ENCODE results near the gene SULT2B1. TPM values are rescaled to one million over a fixed set of nuclear protein-coding genes. Genes with fewer than 3 reads are reported as not detected.

SULT2B1 gene
- total and polyA plus RNA-seq, 5 experiments from 2014 or later: 0.18 TPM; not detected in 4

DNA sequence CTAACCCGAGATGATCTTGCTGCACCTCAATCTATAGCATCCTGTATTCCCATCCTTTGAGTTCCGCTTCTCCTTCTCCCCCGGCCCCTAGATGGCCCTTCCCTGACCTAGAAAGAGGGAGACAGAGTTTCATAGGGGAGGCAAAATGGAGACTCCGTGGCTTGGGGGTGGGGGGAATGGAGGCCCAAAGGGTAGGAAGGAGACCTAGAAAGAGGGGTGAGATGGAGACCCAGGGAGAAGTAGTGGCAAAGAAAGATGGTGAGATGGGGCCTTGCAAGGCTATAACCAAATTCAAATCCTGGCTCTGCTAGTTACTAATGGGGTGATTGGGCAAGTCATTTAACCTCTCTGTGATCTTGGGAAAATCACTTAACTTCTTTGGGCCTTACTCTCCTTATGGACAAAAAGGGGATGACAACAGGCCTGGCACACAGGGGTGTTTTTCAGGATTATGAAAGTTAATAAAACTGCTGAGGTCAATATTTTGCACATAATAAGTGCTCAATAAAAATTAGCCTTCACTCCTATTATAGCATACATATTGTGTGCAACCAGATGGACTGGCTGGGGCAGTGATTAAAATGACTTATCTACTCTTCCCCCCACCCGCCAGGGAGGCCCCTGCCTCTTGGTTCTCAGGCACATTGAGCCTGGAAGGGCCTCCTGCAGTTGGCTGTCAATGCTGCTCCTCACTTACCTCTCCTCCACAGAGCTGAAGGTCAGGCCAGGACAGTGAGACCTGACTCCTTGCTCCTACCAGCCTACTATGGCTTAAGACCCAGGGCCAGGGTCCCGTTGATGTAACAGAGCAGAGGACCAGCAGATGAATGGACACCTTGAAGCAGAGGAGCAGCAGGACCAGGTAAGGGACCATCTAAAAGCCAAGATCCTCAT lies 68.0 kb downstream of the SULT2B1 start:
- no peak for DNase-seq
- POLR2A ChIA-PET: interaction anchor here (0.6 to 5.4 kb wide), 27 partner anchors 9 to 875 kb away, joined by 3 to 70 read pairs (median 6); partner anchors contain the start of genes CA11, DBP, GYS1 and KDELR1
- no peaks in the 10 kb centered on the region for H3K9me3 Mint-ChIP-seq
- H3K4me3 Mint-ChIP-seq: peak overlapping the region; percentile 94 to 99 (median 96)
- H3K27me3 Mint-ChIP-seq: no peaks in the 10 kb centered on the region
- H3K27ac Mint-ChIP-seq: peak overlapping the region; percentile 94 to 99 (median 98)
- ATAC-seq: no peak
- H3K4me1 Mint-ChIP-seq: peaks cover 32 to 71% (median 54%) of the 10 kb centered on the region in 4 donors
- H3K36me3 Mint-ChIP-seq: peaks cover 0 to 40% (median 15%) of the 10 kb centered on the region in 3 donors

- peak overlapping the region; percentile 80 to 98 (median 87) for H3K4me3 Mint-ChIP-seq
- POLR2A ChIA-PET: interaction anchor here (0.6 to 3.4 kb wide), 9 partner anchors 10 to 493 kb away, joined by 3 to 37 read pairs (median 5); partner anchors contain the start of genes CA11, DBP, SYNGR4 and TMEM143
- H3K9me3 Mint-ChIP-seq: no peaks in the 10 kb centered on the region
- H3K36me3 Mint-ChIP-seq: peaks cover 0 to 19% (median 0%) of the 10 kb centered on the region in 3 donors
- H3K27ac Mint-ChIP-seq: peak overlapping the region; percentile 90 to 98 (median 94)
- peaks cover 31 to 58% (median 44%) of the 10 kb centered on the region in 4 donors for H3K4me1 Mint-ChIP-seq
- no peaks in the 10 kb centered on the region for H3K27me3 Mint-ChIP-seq
- ATAC-seq: no peak
- DNase-seq: no peak
Observed at GRCh38 chr19:48623556-48624066, 71.6 kb downstream of the SULT2B1 start.

GRCh38 chr19:48624067-48624594 lies 72.2 kb downstream of the SULT2B1 start:
- ATAC-seq (peak; percentile 75 to 80), DNase-seq (peak; percentile 83 to 96 (median 90))
- Mint-ChIP-seq H3K9me3 (no peaks in the 10 kb centered on the region), H3K4me3 (peak overlapping the region; percentile 80 to 98 (median 87)), H3K27ac (peak overlapping the region; percentile 90 to 98 (median 94)), H3K27me3 (no peaks in the 10 kb centered on the region), H3K36me3 (peaks cover 0 to 21% (median 0%) of the 10 kb centered on the region in 3 donors), H3K4me1 (peaks cover 30 to 55% (median 44%) of the 10 kb centered on the region in 4 donors)
- POLR2A ChIA-PET: interaction anchor here (0.6 to 3.4 kb wide), 9 partner anchors 10 to 493 kb away, joined by 3 to 37 read pairs (median 4); partner anchors contain the start of genes CA11, DBP, LMTK3 and SYNGR4

GRCh38 chr19:48624791-48625723 lies 73.1 kb downstream of the SULT2B1 start:
- POLR2A ChIA-PET: interaction anchor here (3.0 kb wide), 1 partner anchor 9 kb away, joined by 37 read pairs; no protein-coding TSS in a partner anchor
- Mint-ChIP-seq H3K9me3 (no peaks in the 10 kb centered on the region), H3K4me3 (peak overlapping the region in 8 of 10 donors; percentile 54 to 92 (median 76)), H3K27me3 (no peaks in the 10 kb centered on the region), H3K4me1 (peaks cover 26 to 47% (median 38%) of the 10 kb centered on the region in 4 donors), H3K27ac (peak overlapping the region; percentile 6 to 98 (median 87)), H3K36me3 (peaks cover 0 to 29% (median 0%) of the 10 kb centered on the region in 3 donors)
- DNase-seq: peak in 1 of 10 donors; percentile 63
- no peak for ATAC-seq

DNA sequence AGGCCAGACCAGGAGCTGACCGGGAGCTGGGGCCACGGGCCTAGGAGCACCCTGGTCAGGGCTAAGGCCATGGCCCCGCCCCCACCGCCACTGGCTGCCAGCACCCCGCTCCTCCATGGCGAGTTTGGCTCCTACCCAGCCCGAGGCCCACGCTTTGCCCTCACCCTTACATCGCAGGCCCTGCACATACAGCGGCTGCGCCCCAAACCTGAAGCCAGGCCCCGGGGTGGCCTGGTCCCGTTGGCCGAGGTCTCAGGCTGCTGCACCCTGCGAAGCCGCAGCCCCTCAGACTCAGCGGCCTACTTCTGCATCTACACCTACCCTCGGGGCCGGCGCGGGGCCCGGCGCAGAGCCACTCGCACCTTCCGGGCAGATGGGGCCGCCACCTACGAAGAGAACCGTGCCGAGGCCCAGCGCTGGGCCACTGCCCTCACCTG lies 73.9 kb downstream of the SULT2B1 start:
- ATAC-seq (no peak), DNase-seq (no peak)
- POLR2A ChIA-PET: no interaction called here
- Mint-ChIP-seq H3K4me3 (no peak overlapping the region), H3K36me3 (peaks cover 0 to 35% (median 4%) of the 10 kb centered on the region in 3 donors), H3K4me1 (peaks cover 24 to 45% (median 36%) of the 10 kb centered on the region in 4 donors), H3K27ac (peak overlapping the region in 3 of 10 donors; percentile 6 to 72 (median 31)), H3K27me3 (no peaks in the 10 kb centered on the region), H3K9me3 (no peaks in the 10 kb centered on the region)

DNA sequence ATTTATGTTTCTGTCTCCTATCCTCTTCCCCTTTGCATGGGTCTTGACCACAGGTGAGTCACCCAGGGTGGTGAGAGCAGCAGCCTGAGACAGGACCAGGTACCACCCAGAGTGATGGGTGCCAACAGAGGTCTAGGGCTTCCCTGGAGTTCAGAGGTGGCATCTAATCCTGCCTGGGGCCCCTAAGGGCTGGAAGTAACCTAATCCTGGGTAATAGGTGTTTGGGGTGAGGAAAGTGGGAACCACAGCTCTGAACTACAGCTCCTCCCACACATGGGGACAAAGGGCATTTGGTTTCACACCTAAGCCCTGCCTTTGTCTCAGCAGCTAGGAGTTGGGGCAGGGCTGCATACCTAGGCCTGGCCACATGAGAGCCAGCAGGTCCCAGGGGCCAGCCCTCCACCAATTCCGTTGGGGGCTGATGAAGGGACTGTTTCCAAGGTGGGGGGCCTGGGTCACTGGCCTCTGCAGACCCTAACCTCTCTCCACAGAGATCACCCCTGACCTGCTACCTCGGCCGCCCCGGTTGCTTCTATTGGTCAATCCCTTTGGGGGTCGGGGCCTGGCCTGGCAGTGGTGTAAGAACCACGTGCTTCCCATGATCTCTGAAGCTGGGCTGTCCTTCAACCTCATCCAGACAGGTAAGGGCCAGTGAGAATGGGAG lies 75.4 kb downstream of the SULT2B1 start:
- Mint-ChIP-seq H3K27me3 (no peaks in the 10 kb centered on the region), H3K4me1 (peaks cover 23 to 43% (median 41%) of the 10 kb centered on the region in 4 donors), H3K9me3 (no peaks in the 10 kb centered on the region), H3K36me3 (peaks cover 0 to 40% (median 5%) of the 10 kb centered on the region in 3 donors), H3K27ac (peak overlapping the region in 5 of 10 donors; percentile 27 to 65 (median 37)), H3K4me3 (peak overlapping the region in 2 of 10 donors; percentile 9 to 24)
- ATAC-seq (no peak), DNase-seq (no peak)
- POLR2A ChIA-PET: interaction anchor here (2.1 to 4.6 kb wide), 3 partner anchors 7 to 18 kb away, joined by 8 to 38 read pairs (median 34); partner anchors contain the start of genes CA11, DBP, RPL18 and SPHK2

- DNase-seq (no peak), ATAC-seq (no peak)
- H3K4me1 Mint-ChIP-seq: peaks cover 25 to 45% (median 43%) of the 10 kb centered on the region in 4 donors
- peak overlapping the region in 1 of 10 donors; percentile 24 for H3K4me3 Mint-ChIP-seq
- H3K27ac Mint-ChIP-seq: peak overlapping the region in 1 of 10 donors; percentile 48
- H3K27me3 Mint-ChIP-seq: no peaks in the 10 kb centered on the region
- no peaks in the 10 kb centered on the region for H3K9me3 Mint-ChIP-seq
- POLR2A ChIA-PET: interaction anchor here (0.5 to 4.6 kb wide), 4 partner anchors 8 to 163 kb away, joined by 3 to 38 read pairs (median 21); partner anchors contain the start of genes CA11, DBP, RPL18 and SPHK2
- peaks cover 0 to 42% (median 8%) of the 10 kb centered on the region in 3 donors for H3K36me3 Mint-ChIP-seq
Observed at GRCh38 chr19:48627865-48628314, 75.9 kb downstream of the SULT2B1 start.

DNA sequence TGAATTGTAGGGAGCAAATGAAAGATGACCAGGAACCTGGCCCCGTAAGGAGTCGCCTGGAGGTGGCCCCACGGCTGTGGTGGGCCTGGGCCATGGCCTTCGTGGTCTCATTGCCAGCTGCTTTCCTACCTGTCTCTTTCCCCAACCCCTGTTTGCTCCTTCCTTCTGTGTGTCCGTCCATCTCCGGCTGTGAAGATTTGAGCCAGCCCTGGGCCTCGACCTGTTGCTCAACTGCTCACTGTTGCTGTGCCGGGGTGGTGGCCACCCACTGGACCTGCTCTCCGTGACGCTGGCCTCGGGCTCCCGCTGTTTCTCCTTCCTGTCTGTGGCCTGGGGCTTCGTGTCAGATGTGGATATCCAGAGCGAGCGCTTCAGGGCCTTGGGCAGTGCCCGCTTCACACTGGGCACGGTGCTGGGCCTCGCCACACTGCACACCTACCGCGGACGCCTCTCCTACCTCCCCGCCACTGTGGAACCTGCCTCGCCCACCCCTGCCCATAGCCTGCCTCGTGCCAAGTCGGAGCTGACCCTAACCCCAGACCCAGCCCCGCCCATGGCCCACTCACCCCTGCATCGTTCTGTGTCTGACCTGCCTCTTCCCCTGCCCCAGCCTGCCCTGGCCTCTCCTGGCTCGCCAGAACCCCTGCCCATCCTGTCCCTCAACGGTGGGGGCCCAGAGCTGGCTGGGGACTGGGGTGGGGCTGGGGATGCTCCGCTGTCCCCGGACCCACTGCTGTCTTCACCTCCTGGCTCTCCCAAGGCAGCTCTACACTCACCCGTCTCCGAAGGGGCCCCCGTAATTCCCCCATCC lies 76.7 kb downstream of the SULT2B1 start:
- H3K4me1 Mint-ChIP-seq: peaks cover 20 to 48% (median 44%) of the 10 kb centered on the region in 4 donors
- POLR2A ChIA-PET: interaction anchor here (0.5 to 4.6 kb wide), 5 partner anchors 9 to 163 kb away, joined by 3 to 38 read pairs (median 20); partner anchors contain the start of genes CA11, DBP, RPL18 and SPHK2
- no peaks in the 10 kb centered on the region for H3K9me3 Mint-ChIP-seq
- no peak for DNase-seq
- peaks cover 0 to 44% (median 8%) of the 10 kb centered on the region in 3 donors for H3K36me3 Mint-ChIP-seq
- no peak overlapping the region for H3K4me3 Mint-ChIP-seq
- peak overlapping the region in 4 of 10 donors; percentile 37 to 71 (median 47) for H3K27ac Mint-ChIP-seq
- no peaks in the 10 kb centered on the region for H3K27me3 Mint-ChIP-seq
- ATAC-seq: no peak

DNA sequence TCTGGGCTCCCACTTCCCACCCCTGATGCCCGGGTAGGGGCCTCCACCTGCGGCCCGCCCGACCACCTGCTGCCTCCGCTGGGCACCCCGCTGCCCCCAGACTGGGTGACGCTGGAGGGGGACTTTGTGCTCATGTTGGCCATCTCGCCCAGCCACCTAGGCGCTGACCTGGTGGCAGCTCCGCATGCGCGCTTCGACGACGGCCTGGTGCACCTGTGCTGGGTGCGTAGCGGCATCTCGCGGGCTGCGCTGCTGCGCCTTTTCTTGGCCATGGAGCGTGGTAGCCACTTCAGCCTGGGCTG lies 77.3 kb downstream of the SULT2B1 start:
- peaks cover 0 to 43% (median 8%) of the 10 kb centered on the region in 3 donors for H3K36me3 Mint-ChIP-seq
- H3K4me3 Mint-ChIP-seq: no peak overlapping the region
- no peak overlapping the region for H3K27ac Mint-ChIP-seq
- no peaks in the 10 kb centered on the region for H3K9me3 Mint-ChIP-seq
- peak in 1 of 10 donors; percentile 61 for DNase-seq
- H3K27me3 Mint-ChIP-seq: no peaks in the 10 kb centered on the region
- ATAC-seq: no peak
- POLR2A ChIA-PET: interaction anchor here (3.7 to 4.6 kb wide), 3 partner anchors 9 to 16 kb away, joined by 20 to 38 read pairs (median 34); partner anchors contain the start of genes CA11, DBP, RPL18 and SPHK2
- peaks cover 17 to 48% (median 44%) of the 10 kb centered on the region in 4 donors for H3K4me1 Mint-ChIP-seq

Data from naive thymus-derived CD8-positive, alpha-beta T cell (primary cell).